ENCODE measurements around the gene GPHA2. TPM values are rescaled to one million over a fixed set of nuclear protein-coding genes. Genes with fewer than 3 reads are reported as not detected.
A peak's percentile ranks its signal among the peaks of the same experiment; 100 is the strongest.

Gene GPHA2
- polyA plus RNA-seq, 1 of the 3 experiments (the other 2 are of a cell fraction): not detected

GRCh38 chr11:64916040-64916774 lies 19.5 kb downstream of the GPHA2 start:
- CTCF ChIA-PET: interaction anchor here (0.8 to 2.5 kb wide), 5 partner anchors 22 to 612 kb away, joined by 3 to 8 read pairs (median 4); partner anchors contain the start of gene ARL2
- POLR2A ChIA-PET: no interaction called here

GRCh38 chr11:64915376-64915887 lies 20.3 kb downstream of the GPHA2 start:
- no peak for DNase-seq
- Histone ChIP-seq H4K20me1 (ENCODE audit: insufficient read depth) (no peaks in the 10 kb centered on the region), H2AFZ (ENCODE audit: low read depth) (no peak overlapping the region), H3K27me3 (ENCODE audit: insufficient read depth) (no peaks in the 10 kb centered on the region), H3K4me3 (ENCODE audit: low read depth in 2 of 2, low read length in 1 of 2) (no peak overlapping the region; a peak in 1 of 4 replicates), H3K27ac (ENCODE audit: low read depth in 2 of 2, low read length in 1 of 2) (0 out of 4 replicates have a peak overlapping the region, but pooled peaks of 1 of the 2 experiments have one; percentile 54), H3K79me2 (ENCODE audit: insufficient read depth) (peaks cover 16% of the 10 kb centered on the region; the same call in 1 of the 2 replicates), H3F3A (replicated peaks; ENCODE audit: insufficient read depth) (no peaks in the 10 kb centered on the region), H3K9me3 (no peaks in the 10 kb centered on the region), H3K4me2 (peak overlapping the region; percentile 98), H3K9me2 (no peaks in the 10 kb centered on the region), H3K9ac (peak overlapping the region; percentile 92; the same call in 1 of the 2 replicates), H3K4me1 (ENCODE audit: control insufficient read depth in 1 of 2, insufficient read depth in 2 of 2, low read depth in 1 of 2, low read length in 1 of 2) (peaks cover 8 to 15% of the 10 kb centered on the region in 2 experiments; a peak in 3 of 4 replicates), H3K36me3 (replicated peaks in 1 of 2; ENCODE audit: control insufficient read depth in 1 of 2, insufficient read depth in 2 of 2, low read length in 1 of 2) (peaks cover 0 to 32% of the 10 kb centered on the region in 2 experiments)
- ChIA-PET POLR2A (no interaction called here), CTCF (interaction anchor here (0.9 to 2.3 kb wide), 5 partner anchors 21 to 611 kb away, joined by 3 to 8 read pairs (median 4); no protein-coding TSS in a partner anchor)
- no peak for TF ChIP-seq ZBTB33 (IDR thresholded peaks at IDR 0.05; ENCODE audit: borderline replicate concordance, low read depth)
- TF ChIP-seq RAD21 (IDR thresholded peaks at IDR 0.05; ENCODE audit: low read length): no peak
- TF ChIP-seq USF1 (IDR thresholded peaks at IDR 0.05; ENCODE audit: borderline replicate concordance, low read depth): no peak
- TF ChIP-seq NRF1 (IDR thresholded peaks at IDR 0.05; ENCODE audit: low read depth, low read length): no peak
- no peak for TF ChIP-seq CTCF (IDR thresholded peaks at IDR 0.05)
- TF ChIP-seq RCOR1 (IDR thresholded peaks at IDR 0.05; ENCODE audit: low read length): no peak
- TF ChIP-seq EP300 (IDR thresholded peaks at IDR 0.05; ENCODE audit: borderline replicate concordance in 1 of 2, low read depth in 1 of 2, low read length in 1 of 2): no peak
- TF ChIP-seq RFX5 (IDR thresholded peaks at IDR 0.05; ENCODE audit: low read length): no peak
- TF ChIP-seq FOSL2 (IDR thresholded peaks at IDR 0.05; ENCODE audit: borderline replicate concordance, low read depth): no peak
- TF ChIP-seq FOXM1 (IDR thresholded peaks at IDR 0.05; ENCODE audit: low read depth): no peak
- no peak for TF ChIP-seq SIN3A (IDR thresholded peaks at IDR 0.05; ENCODE audit: borderline replicate concordance, low read depth, low read length)
- TF ChIP-seq TCF12 (IDR thresholded peaks at IDR 0.05): no peak
- no peak for TF ChIP-seq USF2 (IDR thresholded peaks at IDR 0.05; ENCODE audit: borderline replicate concordance, low read depth, low read length)
- no peak for TF ChIP-seq GATA2 (CRISPR knock-in tag; IDR thresholded peaks at IDR 0.05)
- no peak for TF ChIP-seq MAX (IDR thresholded peaks at IDR 0.05; ENCODE audit: low read depth)
- no peak for TF ChIP-seq NFIC (IDR thresholded peaks at IDR 0.05; ENCODE audit: borderline replicate concordance)
- 86% methylated on average over 5 of the region's 7 CpGs for WGBS (ENCODE audit: low lambda C conversion rate)

More at GRCh38 chr11:64916040-64916774, 19.5 kb downstream of the GPHA2 start:
- DNase-seq: peak; percentile 70
- Histone ChIP-seq H4K20me1 (ENCODE audit: insufficient read depth) (no peaks in the 10 kb centered on the region), H3F3A (replicated peaks; ENCODE audit: insufficient read depth) (no peaks in the 10 kb centered on the region), H3K9me2 (no peaks in the 10 kb centered on the region), H3K9me3 (no peaks in the 10 kb centered on the region), H3K27me3 (ENCODE audit: insufficient read depth) (no peaks in the 10 kb centered on the region), H3K36me3 (replicated peaks in 1 of 2; ENCODE audit: control insufficient read depth in 1 of 2, insufficient read depth in 2 of 2, low read length in 1 of 2) (peaks cover 0 to 25% of the 10 kb centered on the region in 2 experiments), H3K4me3 (ENCODE audit: low read depth in 2 of 2, low read length in 1 of 2) (peak overlapping the region; percentile 91 to 96), H2AFZ (ENCODE audit: low read depth) (peak overlapping the region; percentile 35; the same call in 1 of the 2 replicates), H3K4me1 (ENCODE audit: control insufficient read depth in 1 of 2, insufficient read depth in 2 of 2, low read depth in 1 of 2, low read length in 1 of 2) (peaks cover 8 to 15% of the 10 kb centered on the region in 2 experiments; a peak in 3 of 4 replicates), H3K79me2 (ENCODE audit: insufficient read depth) (peaks cover 16% of the 10 kb centered on the region; the same call in 1 of the 2 replicates), H3K27ac (ENCODE audit: low read depth in 2 of 2, low read length in 1 of 2) (peak overlapping the region; percentile 54 to 69; a peak in 2 of 4 replicates), H3K9ac (peak overlapping the region; percentile 92), H3K4me2 (peak overlapping the region; percentile 98)
- WGBS (ENCODE audit: low lambda C conversion rate): 9% methylated on average over 15 of the region's 23 CpGs
- 0 out of 2 replicates have a peak, but pooled peaks have one; percentile 35 for TF ChIP-seq ELF1 (IDR thresholded peaks at IDR 0.05)
- TF ChIP-seq FOSL2 (IDR thresholded peaks at IDR 0.05; ENCODE audit: borderline replicate concordance, low read depth): no peak
